H7 (cell line): ENCODE data around the gene NF2. TPM values are rescaled to one million over a fixed set of nuclear protein-coding genes. Genes with fewer than 3 reads are reported as not detected.

Experiments used
- DNase-seq: peaks from one replicate; pipeline ENCODE4 v3.0.0; 2012
- H3K27me3 ChIP-seq: 2 replicates; pipeline ENCODE4 v1.6.0; 2011; ENCODE audit warnings: mild to moderate bottlenecking, low read length; ENCODE audit not compliant: control insufficient read depth, insufficient read depth
- H3K36me3 ChIP-seq: replicated peaks from 2 replicates; pipeline ENCODE4 v1.5.1; 2011; ENCODE audit warnings: low read length; ENCODE audit not compliant: control insufficient read depth, insufficient read depth
- H3K4me3 ChIP-seq: 2 replicates; pipeline ENCODE4 v1.5.1; 2011; ENCODE audit warnings: low read depth, mild to moderate bottlenecking, control low read depth, low read length, moderate library complexity; ENCODE audit not compliant: insufficient read depth
- total RNA-seq: library from RNA; depleted of rRNA; stranded (reverse); fragments of >200 nt; shearing (Covaris generic); gene quantifications from 2 replicates; pipeline ENCODE4 v1.2.3, GENCODE V29; 2014

NF2 gene
- total RNA-seq, 1 experiment from 2014 or later = 52.0 TPM

DNA sequence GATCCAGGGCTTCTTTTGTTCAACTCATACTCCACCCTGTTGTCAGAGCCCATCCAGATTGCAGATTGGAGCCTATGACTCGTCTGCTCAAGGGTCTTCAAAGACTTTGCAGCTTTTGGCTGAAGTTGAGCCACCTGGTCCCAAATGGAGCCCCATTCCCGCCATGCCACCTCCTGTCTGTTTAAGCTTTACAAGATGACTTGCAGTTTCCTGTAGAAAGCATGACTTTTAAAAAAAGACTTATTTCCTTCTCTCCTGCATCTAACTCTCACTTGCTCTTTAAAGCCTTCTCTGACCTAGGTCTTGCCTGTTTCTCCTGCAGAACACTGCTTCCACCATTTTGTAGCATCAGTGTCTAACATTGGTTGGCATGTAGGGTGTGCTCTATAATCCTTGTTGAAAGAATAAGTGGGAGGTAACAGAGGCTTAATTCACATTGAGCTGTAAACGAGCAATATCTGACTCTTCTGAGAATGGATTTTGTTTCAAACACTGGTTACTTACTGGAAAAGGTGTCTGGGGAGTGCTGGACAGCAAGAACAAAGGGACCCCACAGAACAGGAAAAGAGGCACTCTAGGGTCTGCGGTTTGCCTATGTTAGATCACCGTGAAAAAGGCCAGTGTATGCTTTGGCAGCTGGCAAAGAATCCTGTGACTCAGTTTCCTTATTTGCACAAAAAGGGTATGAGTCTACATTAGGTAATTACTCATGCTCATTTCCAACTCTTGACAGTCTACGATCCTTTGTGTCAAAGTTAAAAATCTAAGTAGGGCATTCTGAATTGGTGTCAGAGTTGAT lies 30.3 kb downstream of the NF2 start:
- H3K4me3 ChIP-seq = no peak overlapping the region

DNA sequence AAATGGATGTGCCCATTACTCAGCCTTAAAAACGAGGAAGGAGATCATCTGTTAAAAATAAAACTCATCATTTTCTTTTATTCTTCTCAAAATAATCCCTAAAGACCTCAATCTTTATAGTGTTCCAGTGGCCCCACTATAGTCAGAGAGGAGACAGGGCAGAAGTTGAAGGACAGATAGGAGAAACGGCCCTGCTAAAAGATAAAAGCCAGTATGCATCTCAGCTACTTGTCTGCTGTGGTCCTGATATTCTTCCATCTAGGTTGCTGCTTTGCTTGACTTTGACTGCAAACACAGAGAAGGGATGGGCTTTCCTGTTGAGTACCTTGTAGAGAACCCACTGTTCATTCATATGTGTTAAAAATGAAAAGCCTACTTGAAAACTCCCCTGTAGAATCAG lies 31.4 kb downstream of the NF2 start:
- H3K27me3 ChIP-seq = no peaks in the 10 kb centered on the region
- no peak for DNase-seq
- peaks cover 2% of the 10 kb centered on the region for H3K36me3 ChIP-seq
- H3K4me3 ChIP-seq = no peak overlapping the region

More for the DNA sequence above, 30.3 kb downstream of the NF2 start:
- Histone ChIP-seq H3K36me3 (no peaks in the 10 kb centered on the region; the same call in none of the 2 replicates), H3K27me3 (no peaks in the 10 kb centered on the region)
- DNase-seq = no peak

DNA sequence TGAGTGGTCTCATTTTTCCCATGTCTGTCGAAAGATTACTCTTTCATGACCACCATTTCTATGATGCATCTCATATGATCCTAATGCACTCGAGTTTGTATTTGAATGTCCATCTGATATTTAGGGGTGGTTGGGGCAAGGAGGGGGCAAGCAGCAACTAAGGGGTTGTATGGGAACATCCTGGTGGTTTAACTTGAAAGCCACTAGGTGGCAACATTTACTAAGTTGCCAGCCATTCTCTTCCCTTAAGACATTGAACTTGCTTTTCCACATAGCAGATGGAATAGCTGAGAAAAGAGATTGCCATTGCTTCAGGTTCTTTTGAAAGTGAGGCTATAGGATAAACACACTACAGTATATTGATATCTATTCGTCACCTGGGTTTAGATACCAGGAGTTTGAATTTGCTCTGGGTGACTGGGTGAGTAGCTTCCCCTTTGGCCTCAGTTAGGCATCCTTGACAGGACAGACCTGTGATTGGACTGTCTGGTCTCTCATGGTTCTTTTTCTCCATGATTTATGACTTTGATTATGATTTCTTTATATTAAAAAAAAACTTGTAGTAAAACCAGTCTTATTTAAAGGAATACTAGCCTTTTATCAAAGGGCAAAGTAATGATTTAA lies 32.4 kb downstream of the NF2 start:
- H3K36me3 ChIP-seq = peaks cover 2% of the 10 kb centered on the region
- H3K4me3 ChIP-seq = no peak overlapping the region
- DNase-seq = peak; percentile 50
- H3K27me3 ChIP-seq = no peaks in the 10 kb centered on the region

DNA sequence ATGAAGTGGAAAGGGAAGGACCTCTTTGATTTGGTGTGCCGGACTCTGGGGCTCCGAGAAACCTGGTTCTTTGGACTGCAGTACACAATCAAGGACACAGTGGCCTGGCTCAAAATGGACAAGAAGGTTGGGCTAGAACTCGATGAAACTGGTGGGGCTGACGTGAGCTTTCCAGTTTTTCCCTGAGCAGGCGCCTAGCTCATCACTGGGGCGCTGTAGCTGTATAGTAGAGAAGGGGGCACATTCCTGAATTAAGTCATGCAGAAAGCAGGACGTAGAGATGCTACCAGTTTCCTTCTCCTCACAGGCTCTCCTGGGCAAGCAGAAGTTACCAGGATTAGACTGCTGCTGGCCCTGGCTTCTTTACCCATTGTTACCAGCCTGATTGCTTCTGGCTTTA lies 33.3 kb downstream of the NF2 start:
- H3K36me3 ChIP-seq = peaks cover 2% of the 10 kb centered on the region
- no peak for DNase-seq
- no peak overlapping the region for H3K4me3 ChIP-seq
- H3K27me3 ChIP-seq = no peaks in the 10 kb centered on the region

DNA sequence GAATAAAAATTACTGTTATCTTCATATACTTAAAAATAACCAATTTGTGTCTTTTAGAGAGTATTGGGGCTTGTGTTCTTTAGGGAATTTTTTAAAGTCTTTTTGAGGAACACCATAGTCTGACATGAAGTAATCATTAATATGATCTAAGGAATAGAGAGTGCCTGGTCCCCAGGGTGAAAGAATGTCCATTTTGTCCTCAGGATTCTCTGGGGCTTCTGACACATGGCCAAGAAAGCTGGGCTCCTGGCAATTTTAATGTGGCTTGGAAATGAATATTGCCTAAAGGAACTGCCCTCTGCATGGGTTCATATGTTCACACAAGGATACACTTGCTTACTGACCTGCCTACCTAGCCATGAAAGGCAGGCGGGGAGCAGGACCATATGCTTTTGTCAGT lies 33.7 kb downstream of the NF2 start:
- H3K27me3 ChIP-seq = no peaks in the 10 kb centered on the region
- H3K36me3 ChIP-seq = peaks cover 2% of the 10 kb centered on the region
- no peak for DNase-seq
- H3K4me3 ChIP-seq = no peak overlapping the region

DNA sequence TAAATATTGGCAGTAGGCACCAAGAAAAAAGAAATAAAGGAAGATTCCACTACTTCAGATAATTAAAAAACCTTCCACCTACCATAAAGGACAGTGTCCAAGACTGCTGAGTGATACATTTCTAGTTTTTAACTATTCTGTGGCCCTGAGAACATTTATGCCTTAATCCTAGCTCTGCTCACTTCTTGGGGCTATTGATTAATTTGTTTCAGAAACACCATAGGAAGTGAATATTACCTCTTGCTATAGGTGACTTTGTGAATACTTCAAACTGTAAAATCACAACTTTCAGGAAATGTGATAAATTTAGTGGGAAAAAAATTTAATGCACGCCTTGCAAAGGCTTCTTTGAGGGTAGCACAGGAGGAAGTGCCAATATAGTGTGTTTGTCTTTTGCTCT lies 35.2 kb downstream of the NF2 start:
- no peak for DNase-seq
- H3K27me3 ChIP-seq = no peaks in the 10 kb centered on the region
- no peak overlapping the region for H3K4me3 ChIP-seq
- peaks cover 4% of the 10 kb centered on the region for H3K36me3 ChIP-seq

DNA sequence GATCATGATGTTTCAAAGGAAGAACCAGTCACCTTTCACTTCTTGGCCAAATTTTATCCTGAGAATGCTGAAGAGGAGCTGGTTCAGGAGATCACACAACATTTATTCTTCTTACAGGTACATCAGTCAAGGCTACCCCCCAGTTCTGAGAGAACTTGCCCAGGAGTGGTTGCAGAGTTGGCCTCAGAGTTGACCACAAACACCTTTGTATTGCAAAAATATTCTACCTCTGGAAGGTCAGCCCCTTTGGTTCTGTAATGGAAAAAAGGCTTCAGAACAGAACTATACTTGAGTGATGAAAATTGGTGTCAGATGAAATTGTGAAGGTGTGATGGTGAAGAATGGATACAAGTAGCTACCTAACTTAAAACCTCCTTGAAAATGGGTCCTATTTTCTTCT lies 35.7 kb downstream of the NF2 start:
- DNase-seq = no peak
- peaks cover 4% of the 10 kb centered on the region for H3K36me3 ChIP-seq
- H3K4me3 ChIP-seq = no peak overlapping the region
- no peaks in the 10 kb centered on the region for H3K27me3 ChIP-seq

DNA sequence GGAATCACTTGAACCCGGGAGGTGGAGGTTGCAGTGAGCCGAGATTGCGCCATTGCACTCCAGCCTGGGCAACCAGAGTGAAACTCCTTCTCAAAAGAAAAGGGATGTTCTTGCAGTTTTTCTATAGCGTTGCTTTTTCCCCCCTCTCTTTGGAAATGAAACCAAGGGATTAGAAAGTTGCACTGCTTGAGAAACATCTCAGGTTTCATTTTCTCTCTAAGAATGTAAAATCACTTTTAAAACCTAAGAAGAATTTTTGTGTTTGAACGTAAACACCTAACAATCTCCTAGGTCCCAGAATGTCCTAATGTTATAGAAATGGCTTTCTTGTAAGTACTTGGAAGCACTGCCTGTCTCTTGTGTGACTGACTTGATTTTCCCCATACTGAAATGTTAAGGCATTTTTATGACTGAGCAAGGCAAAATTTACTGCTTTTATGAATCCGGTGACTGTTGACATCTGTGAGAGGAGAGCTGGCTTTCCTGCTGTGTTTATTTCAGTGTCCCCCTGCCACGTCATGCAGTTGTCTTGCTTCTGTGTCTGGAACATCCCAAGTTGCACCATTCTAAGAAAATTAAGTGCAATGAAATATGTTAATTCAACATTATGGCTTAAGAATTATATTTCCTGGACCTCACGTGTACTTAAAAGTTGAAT lies 37.7 kb downstream of the NF2 start:
- H3K4me3 ChIP-seq = no peak overlapping the region
- no peaks in the 10 kb centered on the region for H3K27me3 ChIP-seq
- DNase-seq = no peak
- peaks cover 4% of the 10 kb centered on the region for H3K36me3 ChIP-seq

DNA sequence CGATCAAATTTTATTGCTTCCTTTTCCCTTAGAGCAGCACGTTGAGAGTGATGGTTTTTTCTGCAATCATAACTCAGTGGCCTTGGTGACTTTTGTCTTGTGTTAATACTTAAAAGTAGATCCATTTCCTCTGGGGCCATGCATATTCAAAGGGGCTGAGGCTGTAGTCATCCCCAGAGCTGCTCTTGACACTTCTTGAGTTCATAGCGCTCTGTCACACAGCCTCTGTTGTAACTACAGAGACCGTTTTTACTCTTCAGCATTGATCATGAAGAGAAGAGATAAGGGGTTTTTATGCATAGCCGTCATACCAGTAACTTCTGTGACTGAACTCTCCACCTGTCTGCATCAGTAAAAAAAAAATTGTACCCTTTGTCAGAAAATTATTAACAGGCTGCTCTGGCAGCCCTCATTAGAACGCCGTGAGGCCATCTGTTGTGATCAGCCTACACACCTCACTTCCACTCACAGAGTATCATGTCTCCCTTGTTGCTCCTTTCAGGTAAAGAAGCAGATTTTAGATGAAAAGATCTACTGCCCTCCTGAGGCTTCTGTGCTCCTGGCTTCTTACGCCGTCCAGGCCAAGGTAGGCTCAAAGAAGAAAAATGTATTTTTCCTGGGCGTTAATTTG lies 38.4 kb downstream of the NF2 start:
- Histone ChIP-seq H3K36me3 (peaks cover 4% of the 10 kb centered on the region), H3K27me3 (no peaks in the 10 kb centered on the region), H3K4me3 (no peak overlapping the region)
- no peak for DNase-seq

DNA sequence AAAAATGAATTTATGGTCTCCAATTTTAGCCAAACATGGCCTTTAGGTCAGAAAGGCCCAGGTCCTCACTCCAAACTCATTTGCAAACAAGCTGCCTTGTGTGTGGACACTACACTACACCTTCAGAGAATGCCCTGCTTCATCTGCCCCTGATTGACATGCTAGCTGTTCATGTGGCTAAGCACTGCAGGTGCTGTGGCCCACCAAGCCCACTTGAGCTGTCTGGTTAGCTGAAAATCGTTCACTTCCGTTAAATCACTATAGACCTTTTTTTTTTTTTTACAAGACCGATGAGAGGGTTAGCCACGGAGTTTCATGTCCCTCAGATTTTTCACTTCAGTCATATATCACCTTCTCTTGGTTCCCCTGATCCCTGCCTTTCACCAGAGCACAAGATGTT lies 39.3 kb downstream of the NF2 start:
- H3K36me3 ChIP-seq = peaks cover 4% of the 10 kb centered on the region
- H3K27me3 ChIP-seq = no peaks in the 10 kb centered on the region
- no peak for DNase-seq
- H3K4me3 ChIP-seq = no peak overlapping the region

DNA sequence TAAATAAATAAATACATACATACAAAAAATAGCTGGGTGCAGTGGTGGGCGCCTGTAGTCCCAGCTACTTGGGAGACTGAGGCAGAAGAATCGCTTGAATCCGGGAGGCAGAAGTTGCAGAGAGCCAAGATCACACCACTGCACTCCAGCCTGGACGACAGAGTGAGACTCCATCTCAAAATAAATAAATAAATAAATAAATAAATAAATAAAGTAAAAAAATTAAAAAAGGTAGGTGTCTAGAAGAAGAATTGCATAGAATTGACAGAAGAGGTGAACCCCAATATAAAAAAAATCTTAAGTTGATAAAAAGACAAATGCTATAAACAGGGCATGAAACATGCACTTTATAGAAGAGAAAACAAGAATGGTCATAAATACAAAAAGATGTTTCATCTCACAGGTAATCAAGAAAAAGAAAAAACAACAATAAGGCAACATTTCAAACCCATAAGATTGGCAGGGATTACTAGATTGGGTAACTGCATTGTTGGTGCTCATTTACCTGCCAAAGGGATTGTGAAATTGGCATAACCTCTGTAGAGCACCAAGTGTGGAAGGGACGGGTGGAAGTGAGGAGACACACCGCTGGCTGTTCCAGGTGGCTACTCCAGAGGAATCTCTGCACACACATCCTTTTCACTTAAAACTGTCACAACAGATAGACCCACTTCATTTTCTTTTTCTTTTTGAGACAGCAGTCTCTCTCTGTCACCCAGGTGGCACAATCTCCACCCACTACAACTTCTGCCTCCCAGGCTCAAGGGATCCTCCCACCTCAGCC lies 44.7 kb downstream of the NF2 start:
- H3K4me3 ChIP-seq = no peak overlapping the region
- no peaks in the 10 kb centered on the region for H3K27me3 ChIP-seq
- no peak for DNase-seq
- peaks cover 2% of the 10 kb centered on the region for H3K36me3 ChIP-seq

DNA sequence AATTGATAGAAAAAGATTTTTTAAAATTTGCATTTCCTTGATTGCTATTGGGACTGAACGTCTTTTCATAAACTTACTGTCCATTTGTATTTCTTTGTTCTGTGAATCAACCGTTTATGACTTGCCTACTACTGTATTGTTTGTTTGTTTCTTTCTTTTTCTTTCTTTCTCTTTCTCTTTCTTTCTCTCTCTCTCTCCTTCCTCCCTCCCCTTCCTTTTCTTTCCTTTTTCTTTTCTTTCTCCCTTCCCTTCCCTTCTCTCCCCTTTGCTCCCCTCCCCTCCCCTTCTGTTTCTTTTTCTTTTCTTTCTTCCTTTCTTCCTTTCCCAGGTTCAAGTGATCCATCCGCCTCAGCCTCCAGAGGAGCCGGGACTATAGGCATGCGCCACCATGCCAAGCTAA lies 46.9 kb downstream of the NF2 start:
- DNase-seq = no peak
- H3K4me3 ChIP-seq = no peak overlapping the region
- no peaks in the 10 kb centered on the region for H3K27me3 ChIP-seq
- peaks cover 2% of the 10 kb centered on the region for H3K36me3 ChIP-seq

DNA sequence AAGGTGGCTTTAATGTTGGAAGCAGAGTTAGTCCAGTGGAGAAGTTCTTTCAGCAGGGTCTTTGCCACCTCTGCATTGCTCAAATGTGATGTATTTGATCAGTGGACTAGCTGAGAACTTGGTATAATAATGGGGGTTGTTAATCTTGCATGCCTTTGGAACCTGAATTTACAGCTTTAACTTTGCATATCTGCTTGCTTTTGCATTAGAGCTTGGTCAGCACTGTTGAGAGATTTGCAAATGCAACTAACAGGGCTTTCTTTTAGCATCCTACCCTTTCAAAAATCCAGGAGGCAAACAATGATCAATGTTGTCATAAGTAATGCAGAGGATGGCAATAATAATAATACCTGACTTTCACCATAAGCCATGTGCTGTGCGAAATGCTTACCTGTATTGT lies 48.2 kb downstream of the NF2 start:
- Histone ChIP-seq H3K27me3 (no peaks in the 10 kb centered on the region), H3K36me3 (peaks cover 2% of the 10 kb centered on the region), H3K4me3 (no peak overlapping the region)
- DNase-seq = no peak

DNA sequence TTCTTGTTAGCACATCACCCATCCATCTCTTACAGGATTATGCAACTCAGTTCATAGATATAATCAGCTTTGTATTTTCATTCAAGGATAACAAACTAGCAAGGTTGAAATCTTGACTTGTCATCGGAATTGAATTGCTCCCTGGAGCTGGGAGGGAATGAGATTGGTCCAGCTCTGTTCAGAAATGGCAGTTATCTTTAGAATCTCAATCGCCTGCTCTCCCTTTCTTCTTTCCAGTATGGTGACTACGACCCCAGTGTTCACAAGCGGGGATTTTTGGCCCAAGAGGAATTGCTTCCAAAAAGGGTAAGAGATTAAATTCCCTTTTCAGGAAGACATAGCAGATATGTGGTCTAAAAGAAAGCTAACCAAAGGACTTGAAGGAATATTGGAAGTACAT lies 51.0 kb downstream of the NF2 start:
- H3K4me3 ChIP-seq = no peak overlapping the region
- DNase-seq = no peak
- no peaks in the 10 kb centered on the region for H3K27me3 ChIP-seq
- peaks cover 3% of the 10 kb centered on the region for H3K36me3 ChIP-seq
